BJ (cell line): ENCODE data around the gene PKHD1. TPM values are rescaled to one million over a fixed set of nuclear protein-coding genes. Genes with fewer than 3 reads are reported as not detected.

Experiments used
- CTCF ChIA-PET: fragments of 350-600 bp; formaldehyde crosslinking; extraction: SDS; loops from one replicate; lab custom pipeline; 2021; ENCODE audit warnings: antibody characterized with exemption, inconsistent platforms; lab: Yijun Ruan, JAX
- POLR2A ChIA-PET: fragments of 300-600 bp; sonication (Branson Sonifier 250); formaldehyde crosslinking; extraction: SDS; loops from one replicate; lab custom pipeline; 2021; ENCODE audit warnings: antibody characterized with exemption; lab: Charles Lee
- DNase-seq: peaks from one replicate; pipeline ENCODE4 v3.0.0-alpha.2; 2011; ENCODE audit warnings: low read depth
- H3K27me3 ChIP-seq: 2 replicates; pipeline ENCODE4 v1.6.0; 2011; ENCODE audit warnings: low read length; ENCODE audit not compliant: control insufficient read depth, insufficient read depth
- H3K36me3 ChIP-seq: 2 replicates; pipeline ENCODE4 v1.5.1; 2011; ENCODE audit warnings: low read length; ENCODE audit not compliant: control insufficient read depth, insufficient read depth
- H3K4me3 ChIP-seq: 2 replicates; pipeline ENCODE4 v1.5.1; 2011; ENCODE audit warnings: low read depth, mild to moderate bottlenecking, control low read depth, low read length
- CTCF ChIP-seq: IDR thresholded peaks from 2 replicates; pipeline ENCODE4 v1.5.1; 2011; ENCODE audit warnings: low read depth, mild to moderate bottlenecking, control low read depth, inconsistent platforms, low read length, moderate library complexity; ENCODE audit not compliant: insufficient read depth
- polyA plus RNA-seq: library from polyadenylated mRNA; depleted of rRNA; stranded (reverse); fragments of >200 nt; gene quantifications from 2 replicates; pipeline ENCODE4 v1.2.3, GENCODE V29; 2011

PKHD1 gene
- polyA plus RNA-seq, 1 experiment, result not detected

DNA sequence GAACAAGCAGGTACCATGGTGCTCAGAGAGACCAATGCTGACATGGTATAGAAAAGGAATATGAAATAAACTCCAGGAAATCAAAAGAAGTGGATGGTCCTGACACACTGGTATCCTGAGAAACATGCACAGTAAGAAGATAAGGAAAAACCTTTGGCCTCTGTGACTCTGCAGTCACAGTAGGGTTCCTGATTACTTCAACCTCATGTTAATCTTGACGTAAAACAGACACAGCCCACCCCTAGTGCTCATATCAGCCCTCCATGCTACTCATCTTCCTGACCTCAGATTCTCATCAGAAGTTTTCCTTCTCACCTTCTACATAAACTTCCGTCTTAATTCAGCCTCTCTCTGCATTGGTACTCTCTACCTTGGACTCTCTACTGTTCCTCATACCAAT is 240.9 kb downstream of the PKHD1 start:
- DNase-seq, result no peak
- Histone ChIP-seq H3K36me3 (no peaks in the 10 kb centered on the region), H3K27me3 (no peaks in the 10 kb centered on the region), H3K4me3 (no peak overlapping the region)
- TF ChIP-seq CTCF, result no peak
- CTCF ChIA-PET, result no interaction called here
- POLR2A ChIA-PET, result no interaction called here

DNA sequence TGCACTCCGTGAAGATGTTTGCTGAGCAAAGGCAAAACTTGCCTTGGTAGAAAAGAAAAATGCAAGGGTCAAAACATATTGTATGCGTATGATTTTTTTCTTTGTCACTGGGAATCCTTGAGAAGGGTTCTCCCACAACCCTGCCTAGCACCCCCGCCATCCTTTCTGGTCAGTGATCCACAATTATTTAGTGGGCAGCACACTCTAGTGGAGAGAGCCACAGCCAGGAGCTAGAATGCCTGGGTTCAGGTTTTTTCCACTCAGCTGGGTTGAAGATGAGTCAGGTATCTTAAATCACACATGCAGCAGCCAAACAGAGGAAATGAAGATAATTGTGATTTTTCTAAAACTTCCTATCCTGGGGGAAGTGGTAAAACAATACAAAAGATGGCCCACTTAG is 243.1 kb downstream of the PKHD1 start:
- POLR2A ChIA-PET, result no interaction called here
- H3K27me3 ChIP-seq, result no peaks in the 10 kb centered on the region
- no peak for TF ChIP-seq CTCF
- no peak overlapping the region for H3K4me3 ChIP-seq
- CTCF ChIA-PET, result interaction anchor here (0.8 kb wide), 1 partner anchor 12 kb away, joined by 3 read pairs; no protein-coding TSS in a partner anchor
- no peaks in the 10 kb centered on the region for H3K36me3 ChIP-seq
- DNase-seq, result no peak

- no peak for TF ChIP-seq CTCF
- DNase-seq, result no peak
- H3K4me3 ChIP-seq, result no peak overlapping the region
- no peaks in the 10 kb centered on the region for H3K36me3 ChIP-seq
- ChIA-PET POLR2A (no interaction called here), CTCF (no interaction called here)
- no peaks in the 10 kb centered on the region for H3K27me3 ChIP-seq
Measured at GRCh38 chr6:51843456-51844056, 243.9 kb downstream of the PKHD1 start.

DNA sequence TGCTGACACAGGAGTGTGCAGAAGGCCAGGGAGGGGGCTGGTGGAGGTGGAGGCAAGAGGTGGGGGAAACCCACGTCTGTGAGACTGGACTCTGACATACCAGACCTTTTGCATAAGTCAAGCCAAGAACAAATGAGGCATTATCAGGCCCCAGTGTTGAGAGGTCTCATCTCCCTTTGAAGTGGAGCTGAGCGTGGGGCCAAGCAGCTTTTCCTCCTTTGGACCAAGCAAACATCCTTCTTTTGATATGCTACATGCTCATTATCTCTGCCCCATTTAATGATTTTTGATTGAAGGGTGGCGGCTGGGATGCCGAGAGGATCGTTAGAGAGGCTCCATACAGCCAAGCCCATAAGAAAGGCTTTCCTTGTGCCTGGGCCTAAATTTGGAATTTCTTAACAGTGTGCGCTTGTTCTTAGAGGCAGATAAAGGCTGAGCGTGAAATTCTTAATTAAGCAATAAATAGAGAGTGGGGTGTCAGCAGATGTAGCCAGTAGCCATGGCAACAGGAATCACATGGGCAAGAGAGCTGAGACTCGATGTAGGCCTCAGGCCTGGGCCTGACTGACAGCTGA is 244.5 kb downstream of the PKHD1 start:
- no peak overlapping the region for H3K4me3 ChIP-seq
- H3K36me3 ChIP-seq, result no peaks in the 10 kb centered on the region
- POLR2A ChIA-PET, result no interaction called here
- no peaks in the 10 kb centered on the region for H3K27me3 ChIP-seq
- CTCF ChIA-PET, result no interaction called here
- no peak for DNase-seq
- no peak for TF ChIP-seq CTCF

GRCh38 chr6:51842061-51842803 is 245.2 kb downstream of the PKHD1 start:
- DNase-seq, result no peak
- POLR2A ChIA-PET, result no interaction called here
- CTCF ChIA-PET, result no interaction called here
- H3K36me3 ChIP-seq, result no peaks in the 10 kb centered on the region
- no peaks in the 10 kb centered on the region for H3K27me3 ChIP-seq
- TF ChIP-seq CTCF, result no peak
- no peak overlapping the region for H3K4me3 ChIP-seq
